Astrocyte of the cerebellum (primary cell): ENCODE results near the gene TCFL5.

Experiments used
- DNase-seq: peaks from one replicate; pipeline ENCODE4 v3.0.0-alpha.2; 2011; ENCODE audit warnings: low read depth
- H3K4me3 ChIP-seq: 2 replicates; pipeline ENCODE4 v1.5.1; 2011; ENCODE audit warnings: mild to moderate bottlenecking, low read depth, low read length, moderate library complexity
- CTCF ChIP-seq: IDR thresholded peaks from 2 replicates; pipeline ENCODE4 v1.5.1; 2012; ENCODE audit warnings: low read length, low read depth, moderate library complexity, mild to moderate bottlenecking; ENCODE audit errors: missing control alignments
- in situ Hi-C: cut with HindIII; loops from 2 replicates; pipeline ENCODE4 v1.10.0; 2017; ENCODE audit warnings: low sequenced_read_pairs

Gene TCFL5

GRCh38 chr20:62822788-62823651, 38.6 kb downstream of the TCFL5 start:
- in situ Hi-C loops = no loop called here
- peak; percentile 35 for TF ChIP-seq CTCF
- no peak overlapping the region for H3K4me3 ChIP-seq
- DNase-seq = no peak

- TF ChIP-seq CTCF = no peak
- in situ Hi-C loops = no loop called here
- no peak for DNase-seq
Measured at GRCh38 chr20:62822239-62822787, 39.3 kb downstream of the TCFL5 start.

GRCh38 chr20:62821726-62822210, 39.9 kb downstream of the TCFL5 start:
- in situ Hi-C loops = no loop called here
- no peak for TF ChIP-seq CTCF
- no peak for DNase-seq
- no peak overlapping the region for H3K4me3 ChIP-seq

More at GRCh38 chr20:62822239-62822787, 39.3 kb downstream of the TCFL5 start:
- H3K4me3 ChIP-seq = no peak overlapping the region

GRCh38 chr20:62820962-62821725, 40.5 kb downstream of the TCFL5 start:
- in situ Hi-C loops = no loop called here
- no peak for TF ChIP-seq CTCF
- no peak for DNase-seq
- H3K4me3 ChIP-seq = no peak overlapping the region

- no peak for DNase-seq
- no peak for TF ChIP-seq CTCF
- H3K4me3 ChIP-seq = no peak overlapping the region
- in situ Hi-C loops = no loop called here
Measured at GRCh38 chr20:62820208-62820961, 41.2 kb downstream of the TCFL5 start.
